SW 1271 (cell line): ENCODE measurements around the gene ZBTB37.
"Not testable (repeated sequence)": the region's sequence is repeated elsewhere in the genome, so short reads cannot be mapped to it uniquely, and the experiment has no call there.

ENCODE experiments used
- DNase-seq, 2 experiments: peaks; one replicate each; lab custom pipeline; 2025; lab: John Stamatoyannopoulos, UW

The ZBTB37 gene, protein sequence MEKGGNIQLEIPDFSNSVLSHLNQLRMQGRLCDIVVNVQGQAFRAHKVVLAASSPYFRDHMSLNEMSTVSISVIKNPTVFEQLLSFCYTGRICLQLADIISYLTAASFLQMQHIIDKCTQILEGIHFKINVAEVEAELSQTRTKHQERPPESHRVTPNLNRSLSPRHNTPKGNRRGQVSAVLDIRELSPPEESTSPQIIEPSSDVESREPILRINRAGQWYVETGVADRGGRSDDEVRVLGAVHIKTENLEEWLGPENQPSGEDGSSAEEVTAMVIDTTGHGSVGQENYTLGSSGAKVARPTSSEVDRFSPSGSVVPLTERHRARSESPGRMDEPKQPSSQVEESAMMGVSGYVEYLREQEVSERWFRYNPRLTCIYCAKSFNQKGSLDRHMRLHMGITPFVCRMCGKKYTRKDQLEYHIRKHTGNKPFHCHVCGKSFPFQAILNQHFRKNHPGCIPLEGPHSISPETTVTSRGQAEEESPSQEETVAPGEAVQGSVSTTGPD

DNA sequence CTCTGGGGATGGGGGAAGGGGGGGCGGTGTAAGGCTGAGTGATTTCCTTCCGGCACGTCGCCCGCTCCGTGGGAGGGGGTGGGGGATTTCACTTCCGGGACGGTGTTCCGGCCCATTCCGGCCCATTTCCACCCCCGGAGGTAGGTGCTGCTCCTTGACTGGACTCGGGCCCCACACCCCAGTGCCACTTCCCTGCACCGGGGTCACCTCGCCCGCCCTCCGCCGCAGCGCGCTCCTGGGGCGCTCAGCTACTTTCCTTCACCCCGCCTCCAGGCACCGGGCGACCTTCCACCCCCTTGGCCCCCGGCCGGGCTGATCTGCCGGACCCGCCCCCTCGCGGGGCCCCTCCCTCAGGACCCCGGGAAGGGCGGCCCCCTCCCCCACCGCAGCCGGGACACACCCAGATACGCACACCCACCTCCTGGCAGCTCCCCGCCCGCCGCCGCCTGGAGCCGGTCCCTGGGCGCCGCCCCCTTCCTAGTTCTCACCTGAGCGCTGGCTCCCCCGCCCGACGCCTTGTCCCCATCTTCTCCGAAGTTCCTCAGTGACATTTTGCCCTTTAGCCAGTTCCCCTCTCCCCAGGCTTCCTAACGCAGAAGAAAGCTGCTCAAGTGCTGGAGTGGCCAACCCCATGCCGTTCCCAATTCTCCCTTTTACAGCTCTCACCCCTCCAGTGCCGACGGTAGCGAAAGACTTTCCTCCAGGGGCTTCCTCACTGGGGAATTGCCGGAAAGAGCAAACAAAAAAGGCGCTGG, at the start of gene ZBTB37:
Gene ZBTB37, plus strand, starts transcription at position 115 of the 755 bp plus-strand sequence. CDS start 1,846 bp downstream, outside the sequence.
- peak; percentile 74 to 79 for DNase-seq

DNA sequence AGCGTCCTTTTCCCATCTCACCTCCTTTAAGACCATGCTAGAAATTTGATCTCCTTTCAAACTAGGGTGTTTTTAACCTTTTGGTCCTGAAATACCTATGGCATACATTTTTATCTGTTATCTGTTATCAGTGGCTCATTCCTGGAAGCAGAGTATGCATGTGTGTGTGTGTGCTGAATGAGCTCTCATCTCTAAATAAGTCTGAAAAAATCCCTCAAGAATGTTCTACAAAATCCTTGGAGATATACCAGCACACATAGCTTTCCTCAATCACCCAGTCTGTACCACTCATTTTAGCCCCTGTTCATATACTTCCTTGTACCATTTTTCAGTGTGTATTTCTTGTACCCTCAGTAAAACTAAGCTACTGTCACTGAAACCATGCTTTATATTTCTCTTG, 49.7 kb upstream of the ZBTB37 start:
- DNase-seq = no peak

- DNase-seq = no peak
Measured at GRCh38 chr1:173821680-173822079, 46.5 kb upstream of the ZBTB37 start.

DNA sequence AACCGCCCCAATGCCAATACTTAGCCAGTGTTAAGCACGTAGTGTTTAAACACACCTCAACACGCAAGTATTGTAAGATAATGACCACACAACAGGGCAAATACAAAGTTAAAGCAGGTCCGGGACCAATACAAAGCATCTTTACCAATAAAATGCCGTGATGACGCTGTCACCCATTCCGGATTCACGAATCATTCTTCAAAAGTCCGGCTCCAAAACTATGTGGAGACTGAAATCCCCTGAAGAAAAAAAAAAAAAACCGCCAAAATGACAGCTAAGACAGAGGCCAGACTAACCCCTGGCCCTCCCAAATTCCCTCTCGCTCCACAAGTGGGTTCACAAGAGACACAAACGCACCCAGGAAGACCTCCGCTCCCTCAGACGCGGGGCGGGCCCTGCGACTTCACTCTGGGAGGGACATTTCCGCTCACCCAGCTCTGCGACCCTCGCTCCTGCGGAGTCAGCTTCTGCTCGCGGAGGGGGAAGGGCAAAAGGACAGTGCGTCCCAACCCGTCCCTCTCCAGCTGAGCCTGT, 44.3 kb upstream of the ZBTB37 start:
- no peak for DNase-seq

DNA sequence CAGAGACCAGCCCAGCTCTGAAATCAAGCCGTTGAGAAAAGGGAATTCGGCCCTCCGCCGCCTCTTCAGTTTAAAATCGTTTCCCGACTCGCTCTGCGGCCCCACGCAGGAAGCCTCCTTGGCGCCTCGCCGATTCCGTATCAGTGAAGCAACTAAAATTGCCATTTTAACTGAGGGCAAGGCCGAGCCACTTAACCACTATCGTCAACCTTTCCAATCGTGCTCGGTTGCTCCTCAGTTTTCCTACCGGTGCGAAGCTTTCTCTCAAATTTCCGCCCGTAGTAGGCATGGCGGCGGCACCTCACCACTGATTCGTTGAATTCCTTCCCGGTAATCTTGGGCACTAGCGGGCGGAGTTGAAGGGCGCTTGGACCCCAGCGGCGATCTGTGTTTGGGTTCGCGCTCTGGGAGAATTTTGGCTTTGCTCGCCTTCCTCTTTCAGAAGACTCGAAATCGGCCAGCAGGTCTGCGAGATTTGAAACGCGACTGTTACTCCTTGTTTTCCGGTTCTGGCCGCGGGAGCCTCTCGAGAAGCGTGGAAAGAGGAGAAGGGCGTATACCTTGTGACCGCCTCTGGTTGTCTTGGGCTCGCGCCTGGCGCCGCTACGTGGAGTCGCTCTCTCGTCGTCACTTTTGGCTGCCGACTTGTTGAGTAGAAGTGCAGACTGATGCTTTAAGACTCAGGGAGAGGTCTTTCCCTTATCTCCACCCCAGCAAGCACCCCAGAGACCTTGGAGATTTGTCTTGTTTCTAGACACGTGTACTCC, 43.7 kb upstream of the ZBTB37 start, which contains the start of the genes CENPL and DARS2:
Gene CENPL, minus strand, starts transcription at position 569 of the 767 bp plus-strand sequence. CDS start 13,584 bp downstream, outside the sequence.
Gene DARS2, plus strand, starts transcription at position 359 of the 767 bp plus-strand sequence. CDS start 557 bp downstream, outside the sequence.
- peak; percentile 81 to 92 for DNase-seq

DNA sequence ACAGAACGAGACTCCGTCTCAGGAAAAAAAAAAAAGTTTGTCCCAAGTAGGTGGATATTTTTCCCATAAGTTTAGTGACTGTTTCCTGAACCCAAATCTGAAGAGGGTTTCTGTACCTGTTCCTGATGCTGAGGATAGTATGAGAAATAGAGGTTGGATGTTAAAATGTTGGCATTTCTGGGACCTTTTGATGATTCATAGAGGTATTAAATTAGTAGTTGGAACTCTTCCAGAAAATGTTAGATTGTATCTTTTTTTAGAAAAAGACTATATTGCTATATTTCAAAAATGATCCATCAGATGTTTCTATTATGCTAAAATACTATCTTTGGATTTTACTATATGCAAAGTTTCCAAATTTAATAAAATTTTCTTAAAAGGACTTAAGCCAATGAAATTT, 40.6 kb upstream of the ZBTB37 start:
- DNase-seq = no peak

DNA sequence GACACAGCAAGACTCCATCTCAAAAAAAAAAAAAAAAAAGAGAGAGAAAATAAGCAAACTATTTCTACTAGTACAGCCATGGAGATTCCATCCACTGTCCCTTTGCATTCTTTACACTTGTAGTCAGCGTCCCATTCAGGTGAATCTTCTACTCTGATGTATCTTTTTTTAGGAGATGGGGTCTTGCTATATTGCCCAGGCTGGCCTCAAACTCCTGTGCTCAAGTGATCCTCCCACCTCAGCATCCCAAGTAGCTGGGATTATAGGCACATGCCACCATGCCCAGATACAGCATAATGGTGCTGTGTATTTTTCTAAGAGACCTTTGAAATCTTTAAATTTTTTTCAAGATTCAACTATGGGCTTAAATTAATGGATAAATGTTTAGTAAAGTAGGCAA, 35.4 kb upstream of the ZBTB37 start:
- DNase-seq = no peak

GRCh38 chr1:173852105-173852504, 16.1 kb upstream of the ZBTB37 start:
- no peak for DNase-seq

GRCh38 chr1:173853074-173853473, 15.1 kb upstream of the ZBTB37 start:
- peak in 1 of 2 experiments; percentile 3 for DNase-seq

DNA sequence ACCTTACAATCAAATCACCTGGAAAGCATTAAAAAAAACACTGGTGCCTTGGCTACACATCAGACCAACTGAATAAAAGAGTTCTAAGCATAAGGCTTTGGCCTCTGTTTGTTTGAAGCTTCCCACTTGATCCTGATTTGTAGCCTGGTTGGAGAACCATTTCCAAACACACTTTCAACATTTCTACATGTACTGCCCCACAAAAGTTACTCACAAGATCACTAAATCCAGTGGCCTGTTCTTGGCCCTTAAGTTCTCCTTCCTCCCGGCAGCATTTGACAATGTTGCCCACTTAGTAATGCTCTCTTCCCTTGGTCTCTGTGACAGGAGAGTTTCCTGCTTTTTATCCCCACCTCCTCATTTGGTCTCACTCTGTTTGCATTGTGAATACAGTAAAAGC, 12.2 kb upstream of the ZBTB37 start:
- DNase-seq = no peak

GRCh38 chr1:173856903-173857302, 11.3 kb upstream of the ZBTB37 start:
- DNase-seq = no peak

DNA sequence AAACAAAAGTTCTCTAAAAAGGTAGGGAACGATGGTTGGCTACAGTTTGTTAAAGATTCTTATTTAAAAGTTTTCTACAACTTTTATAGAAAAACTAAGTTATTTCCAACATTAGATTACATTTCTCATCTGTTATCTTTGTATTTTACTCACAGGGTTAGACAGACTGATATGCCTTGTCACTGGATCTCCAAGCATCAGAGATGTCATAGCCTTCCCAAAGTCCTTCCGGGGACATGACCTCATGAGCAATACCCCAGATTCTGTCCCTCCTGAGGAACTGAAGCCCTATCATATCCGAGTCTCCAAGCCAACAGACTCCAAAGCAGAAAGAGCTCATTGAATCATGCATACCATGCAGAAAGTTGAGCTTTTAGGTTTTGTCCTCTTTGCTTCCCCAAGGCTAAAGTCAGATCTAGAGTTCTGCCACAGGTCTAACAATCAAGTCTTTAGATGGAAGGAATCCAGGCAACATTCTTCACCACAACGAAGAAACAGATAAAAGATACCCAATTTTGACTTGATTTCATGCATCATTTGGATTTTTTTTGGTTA, 10.7 kb upstream of the ZBTB37 start:
- no peak for DNase-seq

DNA sequence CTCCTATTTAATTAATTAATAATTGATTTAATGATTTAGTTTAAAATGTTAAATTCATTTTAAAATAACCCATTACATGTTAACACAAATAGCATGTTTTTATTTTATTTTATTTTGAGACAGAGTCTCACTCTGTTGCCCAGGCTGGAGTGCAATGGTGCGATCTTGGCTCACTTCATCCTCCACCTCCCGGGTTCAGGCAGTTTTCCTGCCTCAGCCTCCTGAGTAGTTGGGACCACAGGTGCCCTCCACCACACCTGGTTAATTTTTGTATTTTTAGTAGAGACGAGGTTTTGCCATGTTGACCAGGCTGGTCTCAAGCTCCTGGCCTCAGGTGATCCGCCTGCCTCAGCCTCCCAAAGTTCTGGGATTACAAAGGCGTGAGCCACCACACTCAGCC, 8.6 kb upstream of the ZBTB37 start:
- not testable (repeated sequence) for DNase-seq

DNA sequence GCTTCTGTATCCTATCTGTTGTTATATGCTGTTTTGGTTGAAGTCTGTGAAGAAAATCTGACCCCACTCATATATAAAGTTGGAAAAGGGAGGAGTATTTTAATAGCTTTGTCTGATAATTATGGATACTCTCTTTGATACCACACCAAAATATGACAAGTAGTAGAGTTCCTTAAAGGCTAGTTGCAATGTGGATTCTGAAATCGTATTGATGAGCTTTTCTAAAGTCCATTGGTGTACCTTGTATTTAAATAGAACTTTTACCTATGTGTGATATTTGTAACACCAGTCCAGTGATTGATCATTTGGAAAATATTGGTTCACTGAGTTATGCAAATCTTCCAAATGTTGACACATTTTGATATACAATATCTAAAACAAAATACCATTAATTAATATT, 8.1 kb upstream of the ZBTB37 start:
- DNase-seq = no peak

GRCh38 chr1:173861731-173862145, 6.4 kb upstream of the ZBTB37 start:
- no peak for DNase-seq

GRCh38 chr1:173862146-173862768, 5.9 kb upstream of the ZBTB37 start:
- DNase-seq = not testable (repeated sequence)

GRCh38 chr1:173862769-173863223, 5.4 kb upstream of the ZBTB37 start:
- DNase-seq = no peak

GRCh38 chr1:173863224-173864161, 4.7 kb upstream of the ZBTB37 start:
- no peak for DNase-seq

DNA sequence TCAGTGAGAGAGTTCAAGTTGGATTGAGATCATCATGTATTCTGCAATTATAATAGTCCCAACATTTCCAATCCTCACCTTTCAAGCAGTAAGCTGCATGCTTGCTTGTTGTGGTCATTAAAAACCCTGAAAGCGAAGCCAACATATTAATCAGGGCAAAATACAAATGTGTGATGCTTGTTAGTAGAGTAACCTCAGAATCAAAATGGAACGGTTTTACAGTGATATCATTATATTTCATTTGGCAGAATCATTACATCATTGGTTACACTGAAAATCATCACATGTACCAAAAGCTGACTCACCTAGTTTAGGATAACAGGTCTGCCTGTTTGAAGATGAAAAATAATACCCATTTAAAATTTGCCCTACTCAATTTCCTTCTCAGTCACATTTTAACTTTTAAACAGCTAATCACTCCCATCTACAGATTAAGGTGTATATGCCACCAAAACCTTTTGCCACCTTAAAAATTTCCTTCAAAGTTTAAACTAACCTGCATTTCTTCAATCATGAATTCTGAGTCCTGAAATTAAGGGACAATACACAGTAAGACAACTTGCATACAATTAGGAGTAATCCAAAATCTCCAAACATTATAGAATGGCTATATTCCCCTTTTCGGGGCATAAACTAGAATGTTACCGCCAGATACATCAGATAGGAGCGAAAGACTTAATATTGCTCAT, 3.9 kb upstream of the ZBTB37 start:
- DNase-seq = no peak
